Mesenchymal stem cell (in vitro differentiated cells and primary cell): ENCODE measurements around the gene ANKFN1.
"Not testable (repeated sequence)": the region's sequence is repeated elsewhere in the genome, so short reads cannot be mapped to it uniquely, and the experiment has no call there.

Experiments used
- DNase-seq: peaks from one replicate; pipeline ENCODE4 v3.0.0-alpha.2; 2013
- H2AFZ ChIP-seq: one replicate; pipeline ENCODE4 v1.6.1; 2013; ENCODE audit warnings: low read depth, mild to moderate bottlenecking, control low read depth, inconsistent platforms, low read length, moderate library complexity
- H2AK5ac ChIP-seq: 2 replicates; pipeline ENCODE4 v1.6.1; 2013; ENCODE audit warnings: low read length, moderate library complexity, mild to moderate bottlenecking, inconsistent platforms; ENCODE audit not compliant: severe bottlenecking
- H2BK120ac ChIP-seq: one replicate; pipeline ENCODE4 v1.6.1; 2013; ENCODE audit warnings: low read depth, mild to moderate bottlenecking, inconsistent platforms, low read length, moderate library complexity
- H2BK12ac ChIP-seq, 2 experiments: one replicate each; pipeline ENCODE4 v1.6.1; 2013; ENCODE audit warnings: inconsistent platforms in 2 of 2, low read length in 2 of 2, mild to moderate bottlenecking in 2 of 2, moderate library complexity in 2 of 2, control low read depth in 1 of 2
- H2BK15ac ChIP-seq: one replicate; pipeline ENCODE4 v1.6.1; 2013; ENCODE audit warnings: mild to moderate bottlenecking, low read depth, inconsistent platforms; ENCODE audit not compliant: poor library complexity, severe bottlenecking
- H2BK5ac ChIP-seq: 2 replicates; pipeline ENCODE4 v1.6.1; 2013; ENCODE audit warnings: low read depth, mild to moderate bottlenecking, low read length, control low read depth, inconsistent platforms; ENCODE audit not compliant: poor library complexity, severe bottlenecking
- H3K14ac ChIP-seq, 2 experiments: one replicate each; pipeline ENCODE4 v1.6.1; 2013; ENCODE audit warnings: inconsistent platforms in 2 of 2, low read length in 2 of 2, control low read depth in 1 of 2, mild to moderate bottlenecking in 1 of 2, moderate library complexity in 1 of 2
- H3K18ac ChIP-seq, 2 experiments: one replicate each; pipeline ENCODE4 v1.6.1; 2013; ENCODE audit warnings: inconsistent platforms in 2 of 2, low read length in 2 of 2, control low read depth in 1 of 2, low read depth in 1 of 2, mild to moderate bottlenecking in 1 of 2
- H3K23ac ChIP-seq, 2 experiments: one replicate each; pipeline ENCODE4 v1.6.1; 2013; ENCODE audit warnings: inconsistent platforms in 2 of 2, low read length in 2 of 2, mild to moderate bottlenecking in 2 of 2, moderate library complexity in 2 of 2, control low read depth in 1 of 2
- H3K27ac ChIP-seq: 2 replicates; pipeline ENCODE4 v1.5.1; 2013; ENCODE audit warnings: mild to moderate bottlenecking, moderate library complexity, low read length, control low read depth, inconsistent platforms; ENCODE audit not compliant: poor library complexity, severe bottlenecking
- H3K27me3 ChIP-seq, 2 experiments: 2 replicates each; pipeline versions ENCODE4 v1.6.1 to v1.7.0; 2013; ENCODE audit warnings: low read length in 2 of 2, mild to moderate bottlenecking in 2 of 2, moderate library complexity in 2 of 2, control low read depth in 1 of 2, inconsistent platforms in 1 of 2; ENCODE audit not compliant: control insufficient read depth in 1 of 2, insufficient read depth in 1 of 2
- H3K36me3 ChIP-seq, 2 experiments: 2 replicates each; pipeline versions ENCODE4 v1.6.1 to v1.7.0; 2013; ENCODE audit warnings: low read length in 2 of 2, control low read depth in 1 of 2, inconsistent platforms in 1 of 2, low read depth in 1 of 2, mild to moderate bottlenecking in 1 of 2; ENCODE audit not compliant: insufficient read depth in 2 of 2, control insufficient read depth in 1 of 2
- H3K4ac ChIP-seq, 2 experiments: one replicate each; pipeline ENCODE4 v1.6.1; 2013; ENCODE audit warnings: inconsistent platforms in 2 of 2, low read length in 2 of 2, mild to moderate bottlenecking in 2 of 2, moderate library complexity in 2 of 2, control low read depth in 1 of 2, low read depth in 1 of 2
- H3K4me1 ChIP-seq: 2 replicates; pipeline ENCODE4 v1.6.1; 2013; ENCODE audit warnings: low read depth, low read length, control low read depth; ENCODE audit not compliant: control insufficient read depth, insufficient read depth
- H3K4me2 ChIP-seq: 2 replicates; pipeline ENCODE4 v1.6.1; 2013; ENCODE audit warnings: low read length, mild to moderate bottlenecking, inconsistent platforms; ENCODE audit not compliant: poor library complexity, severe bottlenecking
- H3K4me3 ChIP-seq, 2 experiments: 2 replicates each; pipeline versions ENCODE4 v1.5.1 to v1.7.0; 2013; ENCODE audit warnings: low read length in 2 of 2, mild to moderate bottlenecking in 2 of 2, control low read depth in 1 of 2, low read depth in 1 of 2; ENCODE audit not compliant: insufficient read depth in 1 of 2
- H3K79me1 ChIP-seq: replicated peaks from 2 replicates; pipeline ENCODE4 v1.6.1; 2013; ENCODE audit warnings: mild to moderate bottlenecking, control low read depth, low read length, inconsistent platforms; ENCODE audit not compliant: poor library complexity, severe bottlenecking
- H3K9ac ChIP-seq: 2 replicates; pipeline ENCODE4 v1.7.0; 2013; ENCODE audit warnings: mild to moderate bottlenecking, low read length, moderate library complexity
- H3K9me3 ChIP-seq: 2 replicates; pipeline ENCODE4 v1.7.0; 2013; ENCODE audit warnings: mild to moderate bottlenecking, low read length; ENCODE audit not compliant: control insufficient read depth
- H4K8ac ChIP-seq: one replicate; pipeline ENCODE4 v1.6.1; 2013; ENCODE audit warnings: inconsistent platforms, mild to moderate bottlenecking, low read length, moderate library complexity
- H4K91ac ChIP-seq: one replicate; pipeline ENCODE4 v1.6.1; 2013; ENCODE audit warnings: mild to moderate bottlenecking, low read length, inconsistent platforms
- WGBS: methylation state at CpG from one replicate; pipeline ENCODE4 v1.1.7; 2013; ENCODE audit warnings: mixed read lengths; 5-methylcytosine and 5-hydroxymethylcytosine counted together

Gene ANKFN1

DNA sequence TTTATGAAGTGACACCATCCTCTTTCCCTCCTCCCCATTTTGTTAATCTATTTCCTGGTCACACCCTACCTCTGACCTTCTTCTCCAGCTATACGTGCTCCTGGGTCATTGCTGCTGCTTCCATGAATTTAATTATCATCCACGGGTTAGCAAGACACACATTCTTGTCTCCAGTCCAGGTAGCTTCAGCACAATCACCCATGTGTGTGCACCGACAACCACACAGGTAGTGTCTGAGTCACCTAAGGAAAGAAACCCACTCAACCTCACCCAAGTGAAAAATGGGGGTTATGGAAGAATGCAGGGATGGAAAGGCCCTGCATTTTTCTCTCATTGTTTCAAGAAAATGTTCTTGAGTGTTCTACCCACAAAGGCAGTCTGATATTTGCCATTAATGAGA lies 135.5 kb downstream of the ANKFN1 start:
- H2BK5ac ChIP-seq, H3K9me3 ChIP-seq, H3K9ac ChIP-seq, H3K79me1 ChIP-seq, H4K91ac ChIP-seq, H4K8ac ChIP-seq, H3K4me1 ChIP-seq, H3K4ac ChIP-seq, H3K4me2 ChIP-seq, H2BK12ac ChIP-seq, DNase-seq, H2BK15ac ChIP-seq, H3K14ac ChIP-seq, H3K36me3 ChIP-seq, H2AFZ ChIP-seq, H3K27ac ChIP-seq, H3K23ac ChIP-seq, H2AK5ac ChIP-seq, H3K27me3 ChIP-seq, H3K18ac ChIP-seq, H2BK120ac ChIP-seq, H3K4me3 ChIP-seq: not testable (repeated sequence)
- 73% methylated on average over 2 of the region's 3 CpGs for WGBS

DNA sequence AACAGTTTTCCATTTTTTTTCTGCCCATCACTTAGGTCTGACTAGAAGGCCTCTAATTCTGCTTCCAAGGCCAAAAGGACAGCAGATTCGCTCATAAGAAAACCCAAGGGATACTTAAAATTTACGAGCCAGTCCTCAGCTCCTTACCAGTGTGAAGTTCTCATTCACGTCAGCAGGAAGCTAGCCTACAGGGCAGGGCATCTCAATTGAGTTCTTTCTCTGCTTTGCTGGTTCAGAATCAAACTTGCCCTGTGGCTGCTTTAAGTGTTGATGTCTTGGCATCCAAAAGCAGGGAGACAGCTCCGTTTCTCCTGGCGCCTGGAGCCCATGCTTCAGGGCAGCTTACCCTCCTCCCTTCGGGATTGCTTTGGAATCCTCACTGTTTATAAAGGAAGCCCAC lies 136.0 kb downstream of the ANKFN1 start:
- Histone ChIP-seq H3K9ac (no peak overlapping the region), H3K23ac (no peak overlapping the region), H2BK12ac (no peak overlapping the region), H3K36me3 (no peaks in the 10 kb centered on the region), H3K9me3 (no peaks in the 10 kb centered on the region), H3K4me1 (no peaks in the 10 kb centered on the region), H2AFZ (no peak overlapping the region), H4K8ac (no peak overlapping the region), H3K4ac (no peak overlapping the region), H2BK15ac (no peak overlapping the region), H4K91ac (no peak overlapping the region), H3K27ac (no peak overlapping the region), H2BK120ac (no peak overlapping the region), H2AK5ac (no peak overlapping the region), H3K18ac (no peak overlapping the region), H3K27me3 (no peaks in the 10 kb centered on the region), H3K4me3 (no peak overlapping the region), H3K79me1 (no peaks in the 10 kb centered on the region), H3K4me2 (no peak overlapping the region), H2BK5ac (no peak overlapping the region), H3K14ac (no peak overlapping the region)
- no peak for DNase-seq
- 75% methylated on average over 6 of the region's 6 CpGs for WGBS

DNA sequence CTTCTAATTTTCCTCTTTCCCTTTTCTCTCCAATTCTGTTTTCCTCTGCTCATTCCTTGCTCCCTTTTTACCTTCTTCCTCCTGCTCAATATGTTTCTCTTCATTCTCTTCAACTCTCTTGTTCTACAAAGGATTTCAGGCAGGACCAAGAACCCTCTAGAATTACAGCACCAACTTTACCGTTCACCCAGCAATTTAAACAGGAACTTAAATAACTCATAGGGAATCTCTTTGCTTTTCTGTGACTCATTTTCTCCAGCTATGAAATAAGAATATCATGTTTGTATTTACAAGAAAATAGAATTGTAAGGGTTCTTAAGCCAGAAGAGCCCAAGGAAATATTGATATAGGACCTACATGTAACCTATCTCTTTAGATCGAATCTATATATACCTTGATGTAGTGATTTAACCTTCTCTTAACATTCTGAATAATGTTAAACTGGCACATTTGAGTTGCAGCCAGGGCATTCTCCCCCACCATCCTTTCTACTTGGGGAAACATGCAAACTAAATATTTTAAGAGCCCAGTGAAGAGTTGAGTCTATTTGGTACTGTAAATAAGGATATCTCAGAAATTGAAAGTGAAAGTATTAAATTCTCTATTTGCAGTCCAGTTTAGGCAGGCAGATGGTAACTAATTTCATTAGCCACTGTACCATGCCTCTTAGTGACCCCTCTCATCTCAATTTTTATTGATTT lies 137.0 kb downstream of the ANKFN1 start:
- Histone ChIP-seq H2AFZ (no peak overlapping the region), H3K4me1 (no peaks in the 10 kb centered on the region), H3K14ac (no peak overlapping the region), H3K9me3 (no peaks in the 10 kb centered on the region), H3K18ac (no peak overlapping the region), H3K36me3 (no peaks in the 10 kb centered on the region), H3K27me3 (no peaks in the 10 kb centered on the region), H4K91ac (no peak overlapping the region), H3K4me3 (peak overlapping the region in 1 of 2 experiments; percentile 20), H3K9ac (no peak overlapping the region), H2BK12ac (no peak overlapping the region), H2BK5ac (no peak overlapping the region), H3K4ac (no peak overlapping the region), H2BK15ac (no peak overlapping the region), H3K4me2 (no peak overlapping the region), H2BK120ac (no peak overlapping the region), H4K8ac (no peak overlapping the region), H3K23ac (no peak overlapping the region), H2AK5ac (no peak overlapping the region), H3K79me1 (no peaks in the 10 kb centered on the region), H3K27ac (no peak overlapping the region)
- no CpG with 5 or more reads among the region's 2 CpGs for WGBS
- peak; percentile 7 for DNase-seq

DNA sequence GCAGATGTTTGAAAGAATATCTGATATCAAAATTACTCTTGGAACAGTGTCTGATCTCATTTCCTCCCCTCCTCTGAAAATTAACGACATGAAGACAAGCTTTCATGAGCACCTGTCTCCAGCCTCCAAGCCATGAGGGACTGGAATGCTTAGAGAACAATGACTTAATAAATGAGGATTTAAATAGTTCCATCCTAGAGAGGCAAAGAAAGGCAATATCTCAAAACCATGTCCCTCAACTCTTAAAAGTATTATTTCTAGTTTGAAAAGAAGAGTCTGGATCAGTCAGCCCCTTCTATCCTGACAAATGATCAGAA lies 137.5 kb downstream of the ANKFN1 start:
- no peak overlapping the region for H2AK5ac ChIP-seq
- H3K18ac ChIP-seq, result no peak overlapping the region
- no peak overlapping the region for H2BK12ac ChIP-seq
- H3K79me1 ChIP-seq, result no peaks in the 10 kb centered on the region
- H3K4me2 ChIP-seq, result no peak overlapping the region
- H3K4me1 ChIP-seq, result no peaks in the 10 kb centered on the region
- DNase-seq, result no peak
- H3K23ac ChIP-seq, result no peak overlapping the region
- no peaks in the 10 kb centered on the region for H3K36me3 ChIP-seq
- H4K91ac ChIP-seq, result no peak overlapping the region
- H3K9me3 ChIP-seq, result no peaks in the 10 kb centered on the region
- no peak overlapping the region for H2BK15ac ChIP-seq
- no peak overlapping the region for H3K14ac ChIP-seq
- no peak overlapping the region for H4K8ac ChIP-seq
- H2BK5ac ChIP-seq, result no peak overlapping the region
- WGBS, result no CpG with 5 or more reads among the region's 1 CpG
- H3K9ac ChIP-seq, result no peak overlapping the region
- no peak overlapping the region for H3K4ac ChIP-seq
- peak overlapping the region in 1 of 2 experiments; percentile 20 for H3K4me3 ChIP-seq
- no peak overlapping the region for H2AFZ ChIP-seq
- H3K27ac ChIP-seq, result no peak overlapping the region
- H2BK120ac ChIP-seq, result no peak overlapping the region
- no peaks in the 10 kb centered on the region for H3K27me3 ChIP-seq
